SIG-M5 treated with dmso at 0.1 percent for 504 hours (cell line): ENCODE results near the gene TOX3.

Experiments
- DNase-seq: peaks from one replicate; lab custom pipeline; 2025; ENCODE audit not compliant: unreplicated experiment; lab: John Stamatoyannopoulos, UW

The TOX3 gene

GRCh38 chr16:52538511-52538910 is 8.4 kb downstream of the TOX3 start:
- DNase-seq: no peak

- no peak for DNase-seq
Measured at GRCh38 chr16:52537516-52537915, 9.4 kb downstream of the TOX3 start.

GRCh38 chr16:52535076-52535475 is 11.9 kb downstream of the TOX3 start:
- no peak for DNase-seq

DNA sequence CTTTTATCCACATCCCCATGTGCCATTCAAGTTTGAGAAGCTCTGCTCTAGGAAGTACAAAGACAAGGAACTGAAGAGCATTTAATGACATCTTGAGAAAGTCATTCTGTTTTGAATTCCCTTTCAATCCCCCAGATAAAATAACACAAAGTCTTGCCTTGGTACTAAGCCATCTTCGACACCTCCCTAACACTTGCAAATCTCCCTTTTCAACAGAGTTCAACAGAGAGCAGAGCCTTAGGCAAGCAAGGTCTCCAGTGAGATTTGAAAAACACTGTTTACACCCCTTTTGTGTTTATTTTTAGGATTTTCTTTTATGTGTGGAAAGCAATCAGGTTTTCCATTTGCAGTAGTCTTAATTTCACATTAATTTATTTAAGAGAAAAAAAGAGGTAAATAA is 13.6 kb downstream of the TOX3 start:
- DNase-seq: no peak

- DNase-seq: no peak
Measured at GRCh38 chr16:52532384-52532783, 14.6 kb downstream of the TOX3 start.

DNA sequence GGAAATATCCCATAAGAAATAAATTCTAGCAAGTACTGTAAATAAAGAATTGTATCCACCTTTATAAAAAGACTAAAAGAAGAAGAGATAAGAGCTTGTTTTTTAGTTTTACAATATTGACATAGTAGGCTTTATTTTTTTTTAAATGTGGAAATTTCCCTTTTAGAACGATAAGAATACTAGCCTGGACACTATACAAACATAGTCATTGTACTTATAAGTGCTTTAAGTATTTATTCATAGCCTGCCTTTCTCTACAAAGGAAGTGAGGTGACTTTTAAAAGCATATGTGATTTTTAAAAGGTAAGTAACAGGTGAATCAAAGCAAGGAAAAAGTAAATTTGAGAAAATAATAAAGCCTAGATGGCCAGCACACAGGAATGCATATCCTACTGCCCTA is 17.7 kb downstream of the TOX3 start:
- DNase-seq: no peak

DNA sequence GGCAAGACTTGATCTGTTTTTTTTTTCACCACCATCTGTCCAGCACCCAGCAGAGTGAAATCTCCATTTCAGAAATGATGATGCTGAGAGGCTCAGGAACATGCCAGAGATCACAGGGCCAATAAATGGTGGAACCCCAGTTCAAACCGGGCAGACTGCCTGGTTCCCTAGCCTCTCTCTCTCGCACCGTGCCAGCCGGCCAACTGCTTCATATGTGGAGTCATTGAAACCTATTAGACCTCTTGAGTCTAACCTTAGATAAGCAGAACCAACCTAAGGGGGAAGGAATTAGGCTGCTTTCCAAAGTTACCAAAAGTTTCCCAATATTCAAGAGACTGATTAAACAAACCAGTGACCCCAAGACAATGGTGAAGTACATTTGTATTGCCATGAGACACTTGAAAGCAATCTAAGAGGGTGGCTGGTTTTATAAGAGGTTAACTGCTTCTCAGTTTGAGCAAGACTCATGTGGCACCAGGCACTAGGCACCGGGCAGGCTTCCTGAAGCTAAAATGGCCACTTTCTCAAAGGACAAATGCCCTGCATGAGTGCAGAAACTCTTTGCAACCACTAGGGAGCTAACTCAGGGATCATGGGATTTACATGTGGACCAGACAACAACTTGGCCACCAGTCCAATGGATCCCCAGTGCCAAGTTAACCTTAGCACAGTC is 18.4 kb downstream of the TOX3 start:
- no peak for DNase-seq

- DNase-seq: no peak
Measured at GRCh38 chr16:52526830-52527229, 20.1 kb downstream of the TOX3 start.

DNA sequence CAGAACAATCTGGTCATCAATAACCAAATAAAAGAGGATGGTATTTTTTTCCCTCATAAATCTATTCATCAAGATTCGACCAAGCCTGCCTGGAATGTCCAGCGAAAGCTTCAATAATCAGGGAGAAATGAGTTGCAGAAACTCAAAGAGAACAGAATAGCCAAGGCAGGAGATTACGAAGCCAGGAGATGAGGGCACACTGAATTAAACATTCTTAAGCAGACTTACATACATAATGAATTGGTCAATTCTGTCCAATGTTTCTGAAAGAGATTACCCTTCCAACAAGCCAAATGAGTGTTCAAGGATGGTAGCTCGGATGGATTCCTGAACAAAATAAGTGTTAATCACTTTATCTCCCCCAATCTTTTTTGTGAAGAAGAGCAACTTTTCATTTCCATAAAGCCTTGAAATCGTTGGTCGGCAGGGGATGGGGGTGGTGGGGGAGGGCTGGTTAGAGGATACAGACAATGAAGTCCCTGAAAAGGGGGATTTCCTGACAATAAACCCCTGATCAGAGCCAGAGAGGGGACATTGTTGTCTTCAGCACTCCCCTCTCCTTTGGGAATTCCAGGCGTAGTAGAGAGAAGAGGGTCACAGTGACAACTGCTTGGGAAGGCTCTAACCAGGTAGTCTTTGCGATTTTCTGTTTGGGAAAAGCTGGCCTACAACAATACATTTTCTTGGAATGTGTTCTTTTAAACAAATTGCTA is 20.7 kb downstream of the TOX3 start:
- no peak for DNase-seq

GRCh38 chr16:52521570-52521969 is 25.4 kb downstream of the TOX3 start:
- no peak for DNase-seq

- no peak for DNase-seq
Measured at GRCh38 chr16:52518884-52519283, 28.1 kb downstream of the TOX3 start.

DNA sequence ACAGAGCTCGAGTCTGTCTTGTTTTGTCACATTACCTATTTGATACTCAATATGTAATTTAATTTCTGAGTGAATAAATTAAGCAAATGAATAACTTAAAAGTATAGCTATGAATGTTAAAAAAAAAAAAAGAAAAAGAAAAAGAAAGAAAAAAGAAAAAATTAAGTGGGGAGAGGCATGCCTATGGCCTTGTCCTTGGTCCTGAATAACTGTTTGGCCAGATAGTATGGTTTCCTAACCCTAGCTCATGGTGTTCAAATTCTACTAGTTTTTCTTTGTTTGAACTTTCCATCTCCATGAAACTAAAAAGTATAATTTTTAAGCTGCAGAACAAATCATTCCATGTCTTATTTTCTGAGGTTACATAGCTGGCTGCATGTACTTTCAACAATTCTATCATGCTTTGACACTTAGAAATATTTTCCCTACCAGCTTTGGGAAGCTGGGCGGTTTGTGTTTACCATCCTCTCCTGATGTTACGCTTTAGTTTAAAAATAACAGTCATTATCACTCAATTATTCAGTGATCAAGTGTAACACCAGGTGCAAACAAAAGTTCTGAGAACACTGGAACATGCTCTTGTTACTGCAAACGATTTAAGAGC is 31.8 kb downstream of the TOX3 start:
- DNase-seq: no peak

- DNase-seq: no peak
Measured at GRCh38 chr16:52512297-52512987, 34.5 kb downstream of the TOX3 start.

DNA sequence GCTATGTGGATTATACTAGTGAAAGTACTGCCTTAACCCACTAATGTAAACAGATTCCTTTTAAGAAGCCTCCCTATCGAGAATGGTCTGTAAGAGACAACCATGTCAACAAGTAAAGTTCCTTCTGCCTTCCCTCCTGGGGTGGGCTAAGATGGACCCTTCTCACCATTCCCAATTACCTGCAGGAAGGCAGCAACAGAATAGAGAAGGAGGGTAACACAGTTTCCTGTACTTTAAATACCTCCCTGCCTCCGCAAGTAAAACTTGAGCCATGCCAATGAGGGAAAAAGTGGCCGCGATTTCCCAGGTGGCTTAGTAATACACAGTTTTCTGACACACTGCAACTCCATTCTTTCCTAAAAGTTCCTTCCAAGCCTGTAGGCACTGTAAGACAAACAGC is 45.2 kb downstream of the TOX3 start:
- no peak for DNase-seq

- DNase-seq: no peak
Measured at GRCh38 chr16:52500963-52501362, 46.0 kb downstream of the TOX3 start.

DNA sequence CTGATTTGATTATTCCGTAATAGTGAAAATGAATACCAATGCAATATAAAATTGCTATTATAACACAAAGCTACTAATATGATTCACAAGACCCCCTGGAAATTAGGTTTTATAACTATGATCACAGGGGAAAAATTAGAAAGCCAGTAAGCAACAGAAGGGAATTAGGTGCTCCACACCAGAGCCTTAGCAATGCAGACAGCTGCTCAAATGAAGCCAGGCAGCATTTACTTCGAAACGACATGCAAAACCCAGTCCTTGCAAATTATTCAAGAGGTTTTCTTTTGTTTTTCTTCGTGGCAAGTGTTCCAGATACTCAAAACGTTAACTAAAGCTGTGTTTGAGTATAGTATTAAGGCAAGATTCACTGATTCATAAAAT is 47.9 kb downstream of the TOX3 start:
- DNase-seq: no peak

DNA sequence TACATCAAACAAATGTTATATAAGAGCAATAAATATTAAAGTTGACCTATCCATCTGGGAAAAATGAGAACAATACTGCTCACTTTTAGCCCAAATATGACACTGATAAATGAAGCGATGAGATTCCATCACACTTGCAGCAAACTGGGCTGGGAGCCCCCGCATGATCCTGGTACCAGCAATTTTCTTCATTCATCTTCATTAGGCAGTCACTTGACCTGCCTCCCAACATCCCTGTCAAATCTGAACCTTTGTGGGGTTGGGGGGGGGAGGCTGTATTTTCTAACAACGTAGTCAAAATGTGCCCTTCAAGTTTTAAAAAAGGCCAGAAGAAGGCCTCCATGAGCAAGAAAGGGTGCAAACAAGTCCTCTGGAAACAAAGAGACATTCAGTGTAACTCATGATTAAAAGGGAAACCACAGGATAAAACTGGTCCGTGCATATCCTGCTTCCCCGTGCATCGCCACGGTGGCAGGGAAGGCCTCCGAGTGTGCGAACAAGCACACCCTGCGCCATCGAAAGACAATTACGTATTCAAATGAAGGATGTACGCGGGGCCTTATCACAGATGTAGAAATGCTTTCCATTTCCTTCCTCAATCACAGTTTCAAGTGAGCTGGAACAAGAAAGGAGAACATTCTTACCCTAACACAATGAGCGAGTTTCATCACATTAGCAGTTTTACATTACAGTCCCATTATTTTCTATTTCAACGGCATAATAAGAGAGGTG is 48.4 kb downstream of the TOX3 start:
- DNase-seq: no peak

DNA sequence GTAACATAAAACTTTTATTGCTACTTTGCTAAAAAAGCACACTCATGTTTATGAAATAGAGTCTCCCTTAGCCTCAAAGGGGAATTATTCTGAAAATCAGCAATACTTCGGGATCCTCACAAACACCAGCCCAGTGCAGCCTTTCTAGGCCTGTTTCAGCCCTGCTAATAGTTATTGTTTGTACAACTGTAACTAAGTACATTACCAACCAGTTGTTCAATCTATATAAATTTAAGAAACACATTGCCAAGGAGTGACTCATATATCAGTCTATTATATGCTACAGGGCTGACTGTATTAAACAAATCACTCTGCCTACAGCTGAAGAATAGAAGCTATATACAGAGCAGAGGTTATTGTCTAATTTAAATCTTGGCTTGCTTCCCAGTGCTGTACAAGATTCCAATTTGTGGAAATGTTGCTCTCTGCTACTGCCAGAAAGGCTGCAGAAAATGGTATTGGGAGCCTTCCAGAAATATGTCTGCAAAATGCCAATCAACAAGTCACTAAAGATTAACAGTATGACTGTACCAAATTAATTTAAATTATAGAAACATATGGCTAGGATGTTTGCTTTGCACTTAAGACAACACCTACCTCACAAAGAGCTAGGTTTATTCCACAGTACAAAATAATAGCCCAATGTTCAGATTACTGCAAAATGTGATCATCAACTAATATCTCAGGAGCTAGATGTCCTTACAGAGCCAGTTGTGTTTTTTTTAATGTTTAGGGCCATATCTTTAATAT is 49.7 kb downstream of the TOX3 start:
- DNase-seq: peak; percentile 1

- no peak for DNase-seq
Measured at GRCh38 chr16:52496051-52496876, 50.7 kb downstream of the TOX3 start.

GRCh38 chr16:52494621-52495020 is 52.3 kb downstream of the TOX3 start:
- DNase-seq: no peak
